ENCODE data around the gene PLEKHA7.

The PLEKHA7 gene

DNA sequence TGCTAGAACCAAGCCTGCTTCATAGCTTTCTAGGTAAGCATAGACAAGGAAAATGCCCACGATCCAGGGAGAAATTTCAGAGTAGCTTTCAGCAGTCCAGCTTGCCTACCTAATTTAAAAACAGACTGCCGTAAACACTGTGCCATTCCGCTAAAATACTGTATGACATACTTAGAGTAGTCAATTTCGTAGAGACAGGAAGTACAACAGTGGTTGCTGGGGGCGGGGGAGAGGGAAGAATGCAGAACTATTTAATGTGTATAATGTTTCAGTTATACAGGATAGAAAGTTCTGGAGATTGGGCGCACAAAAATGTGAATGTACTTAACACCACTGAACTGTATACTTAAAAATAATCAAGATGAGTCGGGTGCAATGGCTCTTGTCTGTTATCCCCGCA, 219.1 kb downstream of the PLEKHA7 start:
- TF ChIP-seq, protein P1, sequence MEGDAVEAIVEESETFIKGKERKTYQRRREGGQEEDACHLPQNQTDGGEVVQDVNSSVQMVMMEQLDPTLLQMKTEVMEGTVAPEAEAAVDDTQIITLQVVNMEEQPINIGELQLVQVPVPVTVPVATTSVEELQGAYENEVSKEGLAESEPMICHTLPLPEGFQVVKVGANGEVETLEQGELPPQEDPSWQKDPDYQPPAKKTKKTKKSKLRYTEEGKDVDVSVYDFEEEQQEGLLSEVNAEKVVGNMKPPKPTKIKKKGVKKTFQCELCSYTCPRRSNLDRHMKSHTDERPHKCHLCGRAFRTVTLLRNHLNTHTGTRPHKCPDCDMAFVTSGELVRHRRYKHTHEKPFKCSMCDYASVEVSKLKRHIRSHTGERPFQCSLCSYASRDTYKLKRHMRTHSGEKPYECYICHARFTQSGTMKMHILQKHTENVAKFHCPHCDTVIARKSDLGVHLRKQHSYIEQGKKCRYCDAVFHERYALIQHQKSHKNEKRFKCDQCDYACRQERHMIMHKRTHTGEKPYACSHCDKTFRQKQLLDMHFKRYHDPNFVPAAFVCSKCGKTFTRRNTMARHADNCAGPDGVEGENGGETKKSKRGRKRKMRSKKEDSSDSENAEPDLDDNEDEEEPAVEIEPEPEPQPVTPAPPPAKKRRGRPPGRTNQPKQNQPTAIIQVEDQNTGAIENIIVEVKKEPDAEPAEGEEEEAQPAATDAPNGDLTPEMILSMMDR (IDR thresholded peaks at IDR 0.05), result no peak

DNA sequence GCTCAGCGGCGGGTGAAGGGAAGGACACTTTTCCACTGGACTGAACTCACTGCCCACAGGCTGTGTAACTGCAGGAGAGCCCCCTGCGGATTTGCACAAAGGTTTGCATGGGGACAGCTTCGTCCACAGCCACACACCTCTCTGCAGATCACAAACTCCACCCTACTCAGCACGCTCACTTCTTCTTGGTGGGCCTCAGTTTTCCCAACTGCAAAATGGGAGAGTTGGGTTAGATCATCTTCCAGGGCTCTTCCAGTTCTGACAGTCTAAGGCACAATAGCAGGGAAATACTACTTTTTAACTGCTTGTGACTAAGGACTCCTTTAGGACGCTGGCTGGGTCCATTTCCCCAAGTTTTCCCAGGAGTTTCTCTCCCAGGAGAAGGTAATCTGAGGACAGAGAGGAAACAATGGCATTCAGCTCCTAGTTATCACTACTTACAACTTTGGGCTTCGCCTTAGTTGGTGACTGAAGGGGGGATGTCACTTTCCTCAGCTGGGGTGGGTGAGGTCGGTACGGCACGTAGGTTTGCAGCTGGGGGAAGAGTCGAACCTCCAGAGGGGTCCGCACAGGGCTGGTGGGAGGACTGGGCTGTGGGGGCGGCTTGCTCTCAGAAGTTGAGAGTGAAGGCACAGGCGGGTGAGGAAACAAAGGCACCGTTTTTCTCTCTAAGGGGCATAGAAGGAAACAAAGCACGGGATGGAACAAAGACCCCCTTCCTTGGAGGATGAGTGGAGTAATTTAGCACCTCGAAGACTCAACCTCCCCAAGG, 220.0 kb downstream of the PLEKHA7 start:
- TF ChIP-seq, protein P1 (IDR thresholded peaks at IDR 0.05), result no peak

DNA sequence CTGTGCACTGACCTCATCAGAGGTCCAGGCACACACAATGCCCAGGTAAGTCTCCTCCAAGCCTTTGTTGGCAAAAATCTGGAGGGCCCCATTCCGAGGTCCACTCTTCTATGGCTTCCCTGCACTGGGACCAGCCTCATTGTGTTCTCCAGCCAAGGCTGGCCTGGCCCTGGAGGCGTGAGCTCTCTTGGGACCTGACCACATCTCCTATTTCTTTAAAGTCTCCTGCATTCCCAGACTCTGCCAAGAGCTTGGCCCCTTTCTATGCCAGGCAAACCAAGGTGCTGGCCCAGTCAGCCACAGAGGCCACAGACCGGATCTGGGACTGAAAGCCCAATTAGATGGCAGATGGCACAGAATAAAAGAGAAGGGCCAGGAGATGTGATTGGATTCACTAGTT, 220.7 kb downstream of the PLEKHA7 start:
- TF ChIP-seq, protein P1 (IDR thresholded peaks at IDR 0.05), result no peak

DNA sequence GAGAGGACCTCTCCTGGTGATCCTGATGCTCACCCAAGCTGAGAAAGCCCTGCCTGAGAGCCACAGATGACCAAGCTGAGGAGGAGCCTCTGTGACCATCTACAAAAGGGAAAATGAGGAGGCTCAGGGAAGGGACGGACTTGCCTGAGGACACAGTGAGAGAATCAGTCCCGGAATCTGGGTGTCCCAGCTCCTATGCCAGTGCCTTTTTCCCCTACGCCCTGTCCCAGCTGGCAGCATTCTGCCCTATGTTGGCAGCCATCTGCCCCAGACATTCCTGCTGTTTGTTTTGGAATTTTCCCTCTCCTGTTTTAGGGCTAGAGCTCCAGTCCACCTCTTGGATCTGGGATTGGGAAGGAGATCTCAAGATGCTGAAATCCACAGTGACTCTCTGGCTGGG, 221.2 kb downstream of the PLEKHA7 start:
- TF ChIP-seq, protein P1 (IDR thresholded peaks at IDR 0.05), result no peak

DNA sequence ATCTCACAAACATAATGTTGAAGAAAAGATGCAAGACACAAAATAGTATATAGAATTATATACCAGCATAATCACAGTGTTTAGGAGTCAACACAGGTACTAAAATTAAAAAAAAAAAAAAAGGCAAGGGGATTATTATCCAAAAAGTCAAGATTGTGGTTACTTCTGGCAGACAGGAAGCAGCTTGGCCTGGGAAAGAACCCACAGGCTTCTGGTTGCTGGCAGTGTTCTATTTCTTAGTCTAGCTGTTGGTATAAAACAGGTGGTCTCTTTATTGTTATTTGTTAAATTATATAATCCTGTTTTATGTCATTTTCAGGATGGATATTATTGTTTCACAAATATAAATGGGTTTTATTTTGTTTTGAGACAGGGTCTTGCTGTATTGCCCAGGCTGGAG, 221.8 kb downstream of the PLEKHA7 start:
- TF ChIP-seq, protein P1 (IDR thresholded peaks at IDR 0.05), result no peak

DNA sequence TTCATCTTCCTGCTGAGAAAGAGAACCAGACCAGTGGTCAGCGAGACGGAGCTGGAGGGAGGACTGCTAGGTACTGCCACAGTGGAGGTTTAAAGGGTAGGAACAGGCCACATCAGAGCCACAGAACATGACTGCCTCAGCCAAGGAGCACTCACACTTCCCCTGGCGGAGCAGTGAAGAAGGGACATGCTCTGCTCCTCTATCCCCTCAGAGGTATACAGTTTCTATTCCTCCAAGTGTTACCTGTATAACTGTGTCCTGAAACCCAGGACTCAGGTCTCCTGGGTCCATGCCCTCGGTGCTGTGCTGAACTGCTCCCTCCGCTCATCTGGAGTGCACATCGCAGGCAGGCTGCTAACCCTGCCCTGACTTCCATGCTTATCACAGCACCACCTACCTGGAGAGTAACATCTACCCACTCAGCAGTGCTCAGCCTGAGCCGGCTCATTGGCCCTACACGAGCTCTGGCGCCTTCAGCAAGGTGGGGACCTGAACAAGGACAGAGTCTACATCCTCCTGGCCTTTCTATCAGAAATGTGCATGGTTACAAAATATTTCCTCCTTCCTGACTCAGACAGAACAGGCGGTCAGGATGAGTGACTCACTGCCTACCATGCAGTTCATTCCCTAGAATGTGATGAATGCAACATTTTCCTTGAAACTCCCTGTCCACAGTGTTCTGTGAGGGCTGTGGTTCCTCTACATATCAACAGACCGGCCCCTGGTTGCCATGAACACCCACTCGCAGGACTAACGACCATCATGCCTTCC, 222.8 kb downstream of the PLEKHA7 start:
- TF ChIP-seq, protein P1 (IDR thresholded peaks at IDR 0.05), result no peak

DNA sequence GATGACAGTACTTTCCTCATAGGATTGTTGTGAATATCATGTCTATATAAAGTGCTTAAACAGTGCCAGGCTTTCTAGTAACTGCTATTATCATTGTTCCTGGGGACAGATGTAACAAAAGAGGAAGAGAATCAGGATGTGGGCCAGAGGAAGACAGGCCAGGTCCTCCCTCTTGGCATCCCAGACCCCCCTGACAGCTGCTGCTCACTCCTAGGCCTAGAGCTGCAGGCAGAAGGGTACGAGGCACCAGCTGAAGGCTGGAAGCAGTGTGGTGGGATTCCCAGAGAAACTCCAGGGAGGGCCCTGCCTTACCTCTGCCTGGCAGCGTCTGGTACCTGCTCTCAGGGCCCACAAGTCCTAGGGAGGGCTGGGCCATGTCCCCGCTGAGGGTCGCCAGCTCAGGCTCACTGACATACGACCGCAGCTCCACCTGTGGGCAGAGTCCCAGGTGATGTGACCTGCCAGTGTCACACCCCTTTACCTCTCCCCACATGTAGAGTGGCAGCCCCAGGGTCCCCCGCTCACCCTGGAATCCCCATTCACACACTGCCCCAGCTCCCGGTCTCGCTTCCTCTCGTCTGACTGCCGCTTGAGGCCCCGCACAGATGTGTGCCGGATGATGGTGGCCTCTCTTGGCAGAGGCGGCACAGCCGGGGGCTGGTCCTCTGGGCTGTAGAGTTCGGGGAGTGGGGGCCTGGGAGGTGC, 223.6 kb downstream of the PLEKHA7 start:
- TF ChIP-seq, protein P1 (IDR thresholded peaks at IDR 0.05), result no peak

Measured in LNCAP (cell line).